ENCODE measurements around the gene DYNC1H1. TPM values are rescaled to one million over a fixed set of nuclear protein-coding genes. Genes with fewer than 3 reads are reported as not detected.

DYNC1H1 gene
- total and polyA plus RNA-seq, 2 donors (not counting 1 experiment from before 2014, with no cell fraction given), result 73.2 to 257 TPM

GRCh38 chr14:101916816-101917412 lies 47.5 kb upstream of the DYNC1H1 start:
- intact Hi-C loops (cut with micrococcal nuclease), result no loop called here
- Histone ChIP-seq H2AFZ (ENCODE audit: insufficient read depth, low read depth, low read length, poor library complexity, severe bottlenecking) (no peak overlapping the region), H3K27ac (ENCODE audit: low read length in 2 of 2) (no peak overlapping the region), H4K20me1 (ENCODE audit: control insufficient read depth, insufficient read depth, low read length, poor library complexity, severe bottlenecking) (no peaks in the 10 kb centered on the region), H3K4me3 (ENCODE audit: control extremely low read depth in 1 of 5, extremely low read depth in 1 of 5, insufficient read depth in 1 of 5, low read depth in 2 of 5, low read length in 4 of 5) (no peak overlapping the region), H3K9ac (ENCODE audit: low read length) (no peak overlapping the region), H3K79me2 (ENCODE audit: control insufficient read depth, insufficient read depth, low read length) (no peaks in the 10 kb centered on the region), H3K4me1 (ENCODE audit: control insufficient read depth in 2 of 2, insufficient read depth in 2 of 2, low read length in 2 of 2) (no peaks in the 10 kb centered on the region), H3K4me2 (replicated peaks; ENCODE audit: low read depth, low read length, poor library complexity, severe bottlenecking) (no peak overlapping the region), H3K36me3 (replicated peaks in 1 of 2; ENCODE audit: control extremely low read depth in 1 of 2, control insufficient read depth in 1 of 2, extremely low read depth in 1 of 2, insufficient read depth in 2 of 2, low read length in 1 of 2) (peaks cover under 1 to 56% of the 10 kb centered on the region in 2 experiments), H3K27me3 (replicated peaks in 1 of 4; ENCODE audit: control extremely low read depth in 1 of 4, control insufficient read depth in 3 of 4, insufficient read depth in 4 of 4, low read length in 3 of 4) (no peaks in the 10 kb centered on the region), H3K9me3 (ENCODE audit: control extremely low read depth in 1 of 3, control insufficient read depth in 2 of 3, insufficient read depth in 1 of 3, low read length in 2 of 3) (no peaks in the 10 kb centered on the region)
- H3K27me3 Mint-ChIP-seq, result no peaks in the 10 kb centered on the region
- no peaks in the 10 kb centered on the region for H3K9me3 Mint-ChIP-seq (ENCODE audit: insufficient read depth)
- H3K4me1 Mint-ChIP-seq, result peaks cover 3% of the 10 kb centered on the region
- CTCF ChIA-PET, result interaction anchor here (0.6 kb wide), 1 partner anchor 40 kb away, joined by 3 read pairs; no protein-coding TSS in a partner anchor
- DNase-seq (no peak), ATAC-seq (ENCODE audit: low read depth) (no peak)
- TF ChIP-seq, protein P1, sequence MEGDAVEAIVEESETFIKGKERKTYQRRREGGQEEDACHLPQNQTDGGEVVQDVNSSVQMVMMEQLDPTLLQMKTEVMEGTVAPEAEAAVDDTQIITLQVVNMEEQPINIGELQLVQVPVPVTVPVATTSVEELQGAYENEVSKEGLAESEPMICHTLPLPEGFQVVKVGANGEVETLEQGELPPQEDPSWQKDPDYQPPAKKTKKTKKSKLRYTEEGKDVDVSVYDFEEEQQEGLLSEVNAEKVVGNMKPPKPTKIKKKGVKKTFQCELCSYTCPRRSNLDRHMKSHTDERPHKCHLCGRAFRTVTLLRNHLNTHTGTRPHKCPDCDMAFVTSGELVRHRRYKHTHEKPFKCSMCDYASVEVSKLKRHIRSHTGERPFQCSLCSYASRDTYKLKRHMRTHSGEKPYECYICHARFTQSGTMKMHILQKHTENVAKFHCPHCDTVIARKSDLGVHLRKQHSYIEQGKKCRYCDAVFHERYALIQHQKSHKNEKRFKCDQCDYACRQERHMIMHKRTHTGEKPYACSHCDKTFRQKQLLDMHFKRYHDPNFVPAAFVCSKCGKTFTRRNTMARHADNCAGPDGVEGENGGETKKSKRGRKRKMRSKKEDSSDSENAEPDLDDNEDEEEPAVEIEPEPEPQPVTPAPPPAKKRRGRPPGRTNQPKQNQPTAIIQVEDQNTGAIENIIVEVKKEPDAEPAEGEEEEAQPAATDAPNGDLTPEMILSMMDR (IDR thresholded peaks at IDR 0.05), result no peak
- no peak for TF ChIP-seq EZH2 (IDR thresholded peaks at IDR 0.05; ENCODE audit: borderline replicate concordance, insufficient read depth, low read depth, low read length, poor library complexity, severe bottlenecking)
- 94% methylated on average over 18 of the region's 18 CpGs for WGBS (ENCODE audit: insufficient coverage)
- no peak overlapping the region for H3K4me3 Mint-ChIP-seq
- peak overlapping the region; percentile 72 for H3K27ac Mint-ChIP-seq
- POLR2A ChIA-PET, result interaction anchor here (0.5 kb wide), 1 partner anchor 20 kb away, joined by 4 read pairs; no protein-coding TSS in a partner anchor

DNA sequence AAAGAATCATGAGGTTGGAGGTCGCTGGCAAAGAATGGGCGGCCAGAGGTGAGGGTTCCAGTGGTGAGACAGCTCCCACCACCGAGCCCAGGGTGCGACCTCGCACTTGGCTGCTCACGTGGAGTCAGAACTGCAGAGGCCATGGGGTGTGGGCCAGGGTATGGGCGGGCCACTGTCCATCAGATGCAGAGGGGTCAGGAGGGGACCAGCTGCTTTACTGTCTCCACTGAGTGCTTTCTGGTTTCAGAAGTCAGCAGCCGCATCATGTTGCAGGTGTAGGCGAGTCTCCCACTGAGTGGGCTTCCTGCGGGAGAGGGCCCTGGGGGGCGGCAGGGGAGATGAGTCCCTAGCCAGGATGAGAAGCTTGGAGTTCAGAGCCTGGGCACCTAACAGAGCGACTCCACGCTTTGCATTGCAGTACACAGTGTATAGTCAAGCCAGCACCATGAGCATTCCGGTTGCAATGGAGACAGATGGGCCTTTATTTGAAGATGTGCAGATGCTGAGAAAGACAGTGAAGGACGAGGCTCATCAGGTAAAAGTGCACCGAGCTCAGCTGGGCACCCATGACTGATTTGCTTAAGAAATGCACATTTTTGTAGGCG lies 46.9 kb upstream of the DYNC1H1 start:
- peaks cover 3% of the 10 kb centered on the region for H3K4me1 Mint-ChIP-seq
- H3K9ac ChIP-seq (ENCODE audit: low read length), result no peak overlapping the region
- no peak for ATAC-seq (ENCODE audit: low read depth)
- intact Hi-C loops (cut with micrococcal nuclease), result no loop called here
- H3K79me2 ChIP-seq (ENCODE audit: control insufficient read depth, insufficient read depth, low read length), result no peaks in the 10 kb centered on the region
- H3K27me3 ChIP-seq (replicated peaks in 1 of 4; ENCODE audit: control extremely low read depth in 1 of 4, control insufficient read depth in 3 of 4, insufficient read depth in 4 of 4, low read length in 3 of 4), result no peaks in the 10 kb centered on the region
- no peak for DNase-seq
- peak overlapping the region; percentile 72 for H3K27ac Mint-ChIP-seq
- ChIA-PET CTCF (no interaction called here), POLR2A (interaction anchor here (0.5 to 0.6 kb wide), 2 partner anchors 19 to 68 kb away, joined by 4 to 5 read pairs; no protein-coding TSS in a partner anchor)
- TF ChIP-seq, protein P1 (IDR thresholded peaks at IDR 0.05), result no peak
- H3K36me3 ChIP-seq (replicated peaks in 1 of 2; ENCODE audit: control extremely low read depth in 1 of 2, control insufficient read depth in 1 of 2, extremely low read depth in 1 of 2, insufficient read depth in 2 of 2, low read length in 1 of 2), result peaks cover 1 to 53% of the 10 kb centered on the region in 2 experiments
- H3K9me3 Mint-ChIP-seq (ENCODE audit: insufficient read depth), result no peaks in the 10 kb centered on the region
- H3K4me3 Mint-ChIP-seq, result no peak overlapping the region
- no peak overlapping the region for H3K4me2 ChIP-seq (replicated peaks; ENCODE audit: low read depth, low read length, poor library complexity, severe bottlenecking)
- no peak overlapping the region for H3K4me3 ChIP-seq (ENCODE audit: control extremely low read depth in 1 of 5, extremely low read depth in 1 of 5, insufficient read depth in 1 of 5, low read depth in 2 of 5, low read length in 4 of 5)
- H3K4me1 ChIP-seq (ENCODE audit: control insufficient read depth in 2 of 2, insufficient read depth in 2 of 2, low read length in 2 of 2), result no peaks in the 10 kb centered on the region
- H3K27ac ChIP-seq (ENCODE audit: low read length in 2 of 2), result no peak overlapping the region
- 92% methylated on average over 16 of the region's 17 CpGs for WGBS (ENCODE audit: insufficient coverage)
- no peaks in the 10 kb centered on the region for H3K27me3 Mint-ChIP-seq
- H4K20me1 ChIP-seq (ENCODE audit: control insufficient read depth, insufficient read depth, low read length, poor library complexity, severe bottlenecking), result no peaks in the 10 kb centered on the region
- no peaks in the 10 kb centered on the region for H3K9me3 ChIP-seq (ENCODE audit: control extremely low read depth in 1 of 3, control insufficient read depth in 2 of 3, insufficient read depth in 1 of 3, low read length in 2 of 3)
- H2AFZ ChIP-seq (ENCODE audit: insufficient read depth, low read depth, low read length, poor library complexity, severe bottlenecking), result no peak overlapping the region
